Stimulated activated CD8-positive, alpha-beta memory T cell treated with anti-CD3 and anti-CD28 coated beads, Interleukin-4, amount 100 ng/mL, for 1 hour (primary cell): Measurements from ENCODE around the gene CLN3.
"Not testable (repeated sequence)": the region's sequence is repeated elsewhere in the genome, so short reads cannot be mapped to it uniquely, and the experiment has no call there.

Experiments used
- DNase-seq, 2 donors: peaks; one replicate each; pipeline ENCODE4 v3.0.0-alpha.2; 2020; ENCODE audit warnings: low read depth in 2 of 2, low spot score in 1 of 2

Gene CLN3

GRCh38 chr16:28495098-28495793 lies 3.4 kb upstream of the CLN3 start:
- no peak for DNase-seq

GRCh38 chr16:28494121-28494851 lies 2.4 kb upstream of the CLN3 start, which contains the start of gene APOBR:
APOBR (plus strand) TSS chr16:28494643; CDS start chr16:28494682, 39 bp downstream.
- DNase-seq: peak; percentile 64 to 74

GRCh38 chr16:28492511-28492910 lies 637 bp upstream of the CLN3 start:
- DNase-seq: no peak

GRCh38 chr16:28491230-28491969 lies 474 bp downstream of the CLN3 start:
- no peak for DNase-seq

GRCh38 chr16:28486266-28486665 lies 5.6 kb downstream of the CLN3 start:
- no peak for DNase-seq

- DNase-seq: not testable (repeated sequence)
Observed at GRCh38 chr16:28483361-28483760, 8.5 kb downstream of the CLN3 start.

- DNase-seq: no peak
Observed at GRCh38 chr16:28482026-28482425, 9.8 kb downstream of the CLN3 start.

GRCh38 chr16:28478506-28479180 lies 13.2 kb downstream of the CLN3 start:
- no peak for DNase-seq

- DNase-seq: no peak
Observed at GRCh38 chr16:28477311-28477920, 14.5 kb downstream of the CLN3 start.

- no peak for DNase-seq
Observed at GRCh38 chr16:28475221-28475620, 16.7 kb downstream of the CLN3 start.

- DNase-seq: no peak
Observed at GRCh38 chr16:28473714-28474265, 18.1 kb downstream of the CLN3 start.

- DNase-seq: not testable (repeated sequence)
Observed at GRCh38 chr16:28447081-28447480, 44.8 kb downstream of the CLN3 start.

GRCh38 chr16:28446388-28446787 lies 45.5 kb downstream of the CLN3 start:
- not testable (repeated sequence) for DNase-seq

GRCh38 chr16:28443943-28444342 lies 47.9 kb downstream of the CLN3 start:
- not testable (repeated sequence) for DNase-seq

- not testable (repeated sequence) for DNase-seq
Observed at GRCh38 chr16:28438899-28439298, 53.0 kb downstream of the CLN3 start.

- not testable (repeated sequence) for DNase-seq
Observed at GRCh38 chr16:28435340-28435739, 56.5 kb downstream of the CLN3 start.
